ENCODE results near the gene VPS4B.

The VPS4B gene

DNA sequence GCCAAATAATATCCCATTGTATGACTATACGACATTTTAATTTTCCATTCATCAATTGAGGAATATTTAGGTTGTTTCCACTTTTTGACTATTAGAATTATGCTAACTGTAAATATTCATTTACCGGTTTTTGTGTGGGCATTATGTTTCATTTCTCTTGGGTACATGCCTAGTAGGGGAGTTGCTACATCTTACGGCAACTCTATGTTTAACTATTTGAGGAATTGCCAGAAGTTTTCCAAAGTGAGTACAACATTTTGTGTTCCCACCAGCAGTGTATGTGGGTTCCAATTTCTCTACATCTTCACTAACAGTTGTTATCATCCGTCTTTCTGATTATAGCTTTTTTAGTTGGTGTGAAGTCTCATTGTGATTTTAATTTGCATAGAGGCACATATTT, 53.7 kb downstream of the VPS4B start:
- TF ChIP-seq, protein P1, sequence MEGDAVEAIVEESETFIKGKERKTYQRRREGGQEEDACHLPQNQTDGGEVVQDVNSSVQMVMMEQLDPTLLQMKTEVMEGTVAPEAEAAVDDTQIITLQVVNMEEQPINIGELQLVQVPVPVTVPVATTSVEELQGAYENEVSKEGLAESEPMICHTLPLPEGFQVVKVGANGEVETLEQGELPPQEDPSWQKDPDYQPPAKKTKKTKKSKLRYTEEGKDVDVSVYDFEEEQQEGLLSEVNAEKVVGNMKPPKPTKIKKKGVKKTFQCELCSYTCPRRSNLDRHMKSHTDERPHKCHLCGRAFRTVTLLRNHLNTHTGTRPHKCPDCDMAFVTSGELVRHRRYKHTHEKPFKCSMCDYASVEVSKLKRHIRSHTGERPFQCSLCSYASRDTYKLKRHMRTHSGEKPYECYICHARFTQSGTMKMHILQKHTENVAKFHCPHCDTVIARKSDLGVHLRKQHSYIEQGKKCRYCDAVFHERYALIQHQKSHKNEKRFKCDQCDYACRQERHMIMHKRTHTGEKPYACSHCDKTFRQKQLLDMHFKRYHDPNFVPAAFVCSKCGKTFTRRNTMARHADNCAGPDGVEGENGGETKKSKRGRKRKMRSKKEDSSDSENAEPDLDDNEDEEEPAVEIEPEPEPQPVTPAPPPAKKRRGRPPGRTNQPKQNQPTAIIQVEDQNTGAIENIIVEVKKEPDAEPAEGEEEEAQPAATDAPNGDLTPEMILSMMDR (IDR thresholded peaks at IDR 0.05): no peak

DNA sequence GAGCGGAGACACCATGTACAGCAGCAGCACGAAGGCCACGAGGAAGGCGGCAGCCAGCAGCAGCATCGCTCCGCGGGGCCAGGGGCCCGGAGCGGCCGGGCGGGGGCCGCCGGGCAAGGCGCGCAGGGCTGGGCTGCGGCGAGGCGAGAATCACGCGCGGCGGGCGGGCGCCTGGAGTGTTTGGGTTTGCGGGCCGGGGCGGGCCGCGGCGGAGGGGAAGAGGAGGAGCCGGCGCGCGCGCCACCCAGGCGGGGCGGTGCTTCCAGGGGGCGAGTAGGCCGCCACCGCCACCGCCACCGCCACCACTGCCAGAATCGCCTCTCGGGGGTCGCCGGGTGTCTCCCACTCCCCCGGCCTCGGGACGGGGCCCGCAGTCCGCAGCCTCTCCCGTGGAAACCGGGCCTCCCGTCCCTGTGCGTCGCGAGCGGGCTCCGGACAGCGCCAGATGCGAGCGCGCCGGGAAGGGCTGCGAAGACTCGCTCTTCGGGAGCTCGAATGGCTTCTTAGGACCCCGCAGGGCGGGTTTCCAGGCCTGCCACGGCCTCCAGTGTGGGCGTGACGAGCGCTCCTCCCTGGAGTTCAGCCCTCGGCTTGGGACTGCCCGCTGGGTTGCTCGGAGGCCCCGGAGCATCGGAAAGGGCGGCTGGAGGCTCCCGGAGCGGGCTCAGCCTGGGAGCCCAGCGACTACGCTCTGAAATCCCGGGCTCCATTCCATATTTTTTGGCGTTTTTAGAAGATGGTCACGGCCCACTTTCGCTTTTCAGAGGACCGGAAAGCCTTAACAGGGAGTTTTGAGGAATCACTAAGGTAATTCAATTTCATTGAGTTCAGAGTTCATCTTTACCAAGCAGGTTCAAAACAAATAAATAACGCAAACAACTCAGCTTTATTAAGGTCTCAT, 55.0 kb downstream of the VPS4B start, which contains the start of gene KDSR:
Gene KDSR (minus strand): TSS at position 154 of the 901 bp plus-strand sequence. CDS start 88 bp downstream, at position 66.
- TF ChIP-seq, protein P1 (IDR thresholded peaks at IDR 0.05): no peak

DNA sequence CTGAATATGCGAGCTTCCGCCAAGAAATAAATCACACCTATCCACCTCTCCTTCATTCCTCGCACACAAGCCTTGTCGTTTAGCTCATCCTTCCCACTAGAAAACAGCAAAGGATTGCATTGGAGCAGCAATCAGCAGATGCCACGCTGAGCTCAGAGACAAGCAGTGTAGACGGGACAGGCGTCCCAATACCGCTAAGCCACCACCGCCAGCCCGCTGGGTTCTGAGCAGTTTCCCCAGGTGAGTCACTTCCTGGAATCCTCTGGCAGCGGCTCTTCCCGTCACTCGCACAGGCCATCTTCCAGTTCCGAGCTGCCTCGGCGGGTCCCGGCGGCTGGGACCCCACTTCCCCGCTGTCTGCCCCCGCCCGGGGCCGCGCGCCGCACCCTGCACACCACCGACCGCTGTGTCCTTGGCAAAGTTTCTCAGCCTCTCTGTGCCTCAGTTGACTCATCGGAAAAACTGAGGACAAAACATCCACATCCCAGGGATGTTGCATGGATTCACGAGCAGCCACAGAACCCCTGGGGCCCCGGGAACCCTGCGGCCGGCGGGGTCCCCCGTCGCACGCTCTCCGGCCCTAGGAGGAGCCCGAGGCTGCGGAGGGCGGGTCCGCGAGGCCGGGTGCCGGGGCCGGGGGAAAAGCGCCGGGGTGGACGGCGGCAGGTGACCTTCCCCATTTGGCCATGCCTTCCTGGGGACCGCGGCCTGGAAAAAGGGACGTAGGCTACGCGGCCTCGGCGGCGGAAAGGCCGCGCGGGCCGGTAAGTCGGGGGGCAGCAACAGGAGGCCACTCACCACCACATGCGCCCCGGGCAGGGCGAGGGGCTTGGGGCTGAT, 55.8 kb downstream of the VPS4B start:
- TF ChIP-seq, protein P1 (IDR thresholded peaks at IDR 0.05): no peak

DNA sequence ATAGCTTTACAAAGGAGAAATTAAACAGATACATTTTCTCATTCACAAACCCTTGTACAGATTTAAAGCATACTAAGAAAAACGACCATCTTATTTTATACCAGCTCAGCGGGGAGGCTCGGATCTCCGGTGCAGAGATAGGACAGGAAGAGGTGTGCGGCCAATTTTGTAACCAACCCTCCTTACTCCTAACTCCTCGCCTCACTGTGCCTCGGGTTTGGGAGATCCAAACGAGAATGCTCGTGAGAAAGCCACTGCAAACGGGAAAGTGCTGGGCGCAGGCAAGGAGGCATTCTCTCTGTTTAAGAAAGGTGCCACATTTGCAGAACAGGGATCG, 56.4 kb downstream of the VPS4B start:
- TF ChIP-seq, protein P1 (IDR thresholded peaks at IDR 0.05): no peak

DNA sequence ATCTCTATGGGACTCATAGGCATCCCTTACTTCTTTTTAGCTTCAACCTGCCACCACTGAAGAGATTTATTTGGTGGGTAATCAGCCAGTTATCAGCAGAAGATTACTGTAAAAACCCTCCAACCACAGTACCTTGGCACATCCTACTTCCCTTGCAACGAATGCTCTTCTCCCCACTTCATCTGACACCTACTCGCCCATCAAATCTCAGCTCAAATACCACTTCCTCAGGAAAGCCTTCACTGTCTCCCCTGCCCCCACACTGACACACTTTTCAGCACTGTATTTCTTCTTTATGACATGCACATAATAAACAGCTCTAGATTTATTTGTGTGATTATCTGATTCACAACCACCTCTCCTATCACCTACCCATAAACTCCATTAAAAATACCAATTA, 58.3 kb downstream of the VPS4B start:
- TF ChIP-seq, protein P1 (IDR thresholded peaks at IDR 0.05): no peak

DNA sequence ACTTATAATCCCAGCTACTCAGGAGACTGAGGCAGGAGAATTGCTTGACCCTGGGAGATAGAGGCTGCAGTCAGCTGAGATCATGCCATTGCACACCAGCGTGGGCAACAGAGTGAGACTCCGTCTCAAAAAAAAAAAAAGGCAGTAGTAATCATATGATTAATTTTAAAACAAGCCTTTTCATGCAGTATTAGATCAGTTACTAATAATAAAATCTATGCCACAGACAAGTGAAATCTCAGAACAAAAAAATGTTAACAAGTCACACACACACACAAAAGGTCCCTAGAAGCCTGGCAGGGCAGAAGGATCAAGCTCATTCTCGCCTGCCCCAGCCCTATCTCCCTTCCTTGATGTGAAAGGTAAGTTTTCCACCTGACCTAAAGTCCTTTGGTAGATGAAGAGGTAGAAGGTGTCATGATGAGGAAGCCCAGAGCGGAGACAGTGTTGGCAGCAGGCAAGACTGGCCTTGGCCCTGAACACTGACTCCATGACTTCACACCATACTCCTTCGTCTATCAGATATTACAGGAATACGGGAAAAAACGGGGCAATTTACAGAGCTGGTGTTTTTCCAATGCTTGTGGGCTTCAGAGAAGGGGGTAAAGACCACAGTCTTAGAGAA, 65.9 kb downstream of the VPS4B start:
- TF ChIP-seq, protein P1 (IDR thresholded peaks at IDR 0.05): no peak

DNA sequence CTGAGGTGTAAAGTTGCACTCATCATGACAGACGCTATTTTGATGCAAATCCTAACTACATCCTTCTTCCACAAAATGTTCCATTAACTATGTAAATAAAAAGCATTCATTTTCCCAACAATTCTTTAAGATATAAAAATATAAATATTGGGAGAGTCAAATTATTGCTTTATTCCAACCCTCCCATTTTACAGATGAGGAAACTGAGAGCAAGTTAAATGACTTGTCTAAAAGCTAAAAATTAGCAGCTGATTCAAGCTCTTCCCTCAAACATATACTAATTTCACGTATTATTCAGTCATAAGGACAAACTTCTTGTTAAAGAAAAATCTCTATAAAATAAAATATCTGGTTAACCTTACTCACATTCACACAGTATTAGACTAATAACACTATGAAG, 72.0 kb downstream of the VPS4B start:
- TF ChIP-seq, protein P1 (IDR thresholded peaks at IDR 0.05): no peak
